WTC11 (cell line): ENCODE data around the gene ARPC5.

Source experiments
- JUN ChIP-seq: sonication (generic); formaldehyde crosslinking; IDR thresholded peaks from 2 replicates; pipeline ENCODE4 v1.8.0; 2023; ENCODE audit warnings: mild to moderate bottlenecking, missing genetic modification reagents
- MAX ChIP-seq: sonication (generic); formaldehyde crosslinking; IDR thresholded peaks from 2 replicates; pipeline ENCODE4 v1.8.0; 2022; ENCODE audit warnings: mild to moderate bottlenecking, missing genetic modification reagents
- TF ChIP-seq, protein P1 (sequence below): sonication (generic); formaldehyde crosslinking; IDR thresholded peaks from 2 replicates; pipeline ENCODE4 v1.8.1; 2022; ENCODE audit warnings: low read depth, missing genetic modification reagents, borderline replicate concordance

GRCh38 chr1:183651612-183652011, 16.0 kb upstream of the ARPC5 start:
- TF ChIP-seq JUN (CRISPR knock-in tag) = no peak
- TF ChIP-seq MAX (CRISPR knock-in tag) = no peak
- TF ChIP-seq, protein P1, sequence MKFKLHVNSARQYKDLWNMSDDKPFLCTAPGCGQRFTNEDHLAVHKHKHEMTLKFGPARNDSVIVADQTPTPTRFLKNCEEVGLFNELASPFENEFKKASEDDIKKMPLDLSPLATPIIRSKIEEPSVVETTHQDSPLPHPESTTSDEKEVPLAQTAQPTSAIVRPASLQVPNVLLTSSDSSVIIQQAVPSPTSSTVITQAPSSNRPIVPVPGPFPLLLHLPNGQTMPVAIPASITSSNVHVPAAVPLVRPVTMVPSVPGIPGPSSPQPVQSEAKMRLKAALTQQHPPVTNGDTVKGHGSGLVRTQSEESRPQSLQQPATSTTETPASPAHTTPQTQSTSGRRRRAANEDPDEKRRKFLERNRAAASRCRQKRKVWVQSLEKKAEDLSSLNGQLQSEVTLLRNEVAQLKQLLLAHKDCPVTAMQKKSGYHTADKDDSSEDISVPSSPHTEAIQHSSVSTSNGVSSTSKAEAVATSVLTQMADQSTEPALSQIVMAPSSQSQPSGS (CRISPR knock-in tag) = no peak
